GM18511 (cell line): ENCODE results near the gene ADARB1.
A peak's percentile ranks its signal among the peaks of the same experiment; 100 is the strongest.
"Not testable (repeated sequence)": the region's sequence is repeated elsewhere in the genome, so short reads cannot be mapped to it uniquely, and the experiment has no call there.

Experiments used
- ATAC-seq: cut with Tn5 transposase; IDR thresholded peaks from one replicate; pipeline ENCODE4 v1.9.1; 2021; ENCODE audit warnings: mild to moderate bottlenecking, moderate library complexity; ENCODE audit not compliant: unreplicated experiment

ADARB1 gene

DNA sequence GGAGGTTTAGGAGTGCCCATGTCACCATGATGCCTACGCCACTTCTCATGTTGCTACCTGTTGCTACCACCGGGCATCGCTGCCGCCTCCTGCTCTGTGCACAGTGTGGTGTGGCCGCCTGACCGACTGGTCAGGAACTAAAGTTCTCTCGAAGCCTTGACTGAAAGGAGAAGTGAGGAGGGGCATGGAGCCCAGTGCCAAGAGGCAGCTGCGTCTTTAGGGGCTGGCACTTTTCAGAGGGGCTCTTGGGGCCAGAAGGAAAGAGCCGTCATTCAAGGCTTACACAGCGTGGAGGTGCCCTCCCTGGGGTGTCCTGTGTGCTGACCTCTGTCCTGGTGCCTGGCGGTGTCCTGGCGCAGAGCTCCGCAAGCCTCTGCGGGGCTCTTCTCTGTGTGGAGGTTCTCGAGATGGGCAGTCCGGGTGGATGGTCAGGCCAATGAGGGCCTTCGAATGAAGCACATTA lies 57.2 kb downstream of the ADARB1 start:
- no peak for ATAC-seq

DNA sequence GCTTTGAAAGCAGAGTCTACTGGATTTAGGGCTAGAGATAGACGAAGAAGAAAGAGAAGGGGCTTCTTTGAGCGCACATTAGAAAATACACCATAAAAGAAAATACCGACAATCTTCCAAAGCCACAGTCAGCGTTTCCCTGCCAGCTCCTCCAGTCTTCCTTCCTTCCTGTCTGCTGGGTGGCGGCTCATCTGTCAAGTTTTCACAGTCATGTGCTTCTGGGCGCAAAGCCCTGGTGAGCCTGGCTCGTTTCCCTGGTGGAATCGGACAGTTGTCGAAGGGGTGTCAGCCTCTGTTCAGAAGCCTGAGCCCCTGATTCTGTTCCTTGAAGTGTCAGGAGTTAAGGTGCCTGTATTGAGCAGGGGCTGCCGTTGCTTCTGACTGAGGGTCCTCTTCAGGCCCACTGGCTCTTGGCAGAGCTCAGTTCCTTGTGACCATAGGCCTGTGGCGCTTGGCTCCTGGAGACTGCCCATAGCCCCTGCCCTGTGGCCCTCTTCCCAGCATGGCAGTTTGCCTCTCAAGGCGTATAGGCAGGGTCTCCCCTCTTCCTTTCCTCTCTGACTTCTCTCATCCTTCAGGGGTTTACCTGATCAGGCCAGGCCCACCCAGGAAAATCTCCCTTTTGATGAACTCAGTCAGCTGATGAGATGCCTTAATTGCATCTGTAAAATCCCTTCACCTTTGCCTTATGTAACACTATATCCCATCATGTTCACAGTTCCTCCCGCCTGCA lies 58.6 kb downstream of the ADARB1 start:
- no peak for ATAC-seq

DNA sequence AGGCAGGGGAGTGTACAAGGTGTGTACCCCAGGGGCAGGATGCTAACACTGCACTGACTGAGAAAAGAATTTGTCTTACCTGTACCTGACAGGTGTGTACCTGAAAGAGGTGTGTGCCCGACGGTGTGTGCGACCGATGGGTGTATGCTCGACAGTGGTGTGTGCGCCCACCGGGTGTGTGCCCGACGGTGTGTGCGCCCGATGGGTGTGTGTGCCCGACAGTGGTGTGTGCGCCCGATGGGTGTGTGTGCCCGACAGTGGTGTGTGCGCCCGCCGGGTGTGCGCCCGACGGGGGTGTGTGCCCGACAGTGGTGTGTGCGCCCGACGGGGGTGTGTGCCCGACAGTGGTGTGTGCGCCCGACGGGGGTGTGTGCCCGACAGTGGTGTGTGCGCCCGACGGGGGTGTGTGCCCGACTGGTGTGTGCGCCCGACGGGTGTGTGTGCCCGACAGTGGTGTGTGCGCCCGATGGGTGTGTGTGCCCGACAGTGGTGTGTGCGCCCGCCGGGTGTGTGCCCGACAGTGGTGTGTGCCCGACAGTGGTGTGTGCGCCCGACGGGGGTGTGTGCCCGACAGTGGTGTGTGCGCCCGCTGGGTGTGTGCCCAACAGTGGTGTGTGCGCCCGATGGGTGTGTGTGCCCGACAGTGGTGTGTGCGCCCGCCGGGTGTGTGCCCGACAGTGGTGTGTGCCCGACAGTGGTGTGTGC lies 59.3 kb downstream of the ADARB1 start:
- ATAC-seq: not testable (repeated sequence)

DNA sequence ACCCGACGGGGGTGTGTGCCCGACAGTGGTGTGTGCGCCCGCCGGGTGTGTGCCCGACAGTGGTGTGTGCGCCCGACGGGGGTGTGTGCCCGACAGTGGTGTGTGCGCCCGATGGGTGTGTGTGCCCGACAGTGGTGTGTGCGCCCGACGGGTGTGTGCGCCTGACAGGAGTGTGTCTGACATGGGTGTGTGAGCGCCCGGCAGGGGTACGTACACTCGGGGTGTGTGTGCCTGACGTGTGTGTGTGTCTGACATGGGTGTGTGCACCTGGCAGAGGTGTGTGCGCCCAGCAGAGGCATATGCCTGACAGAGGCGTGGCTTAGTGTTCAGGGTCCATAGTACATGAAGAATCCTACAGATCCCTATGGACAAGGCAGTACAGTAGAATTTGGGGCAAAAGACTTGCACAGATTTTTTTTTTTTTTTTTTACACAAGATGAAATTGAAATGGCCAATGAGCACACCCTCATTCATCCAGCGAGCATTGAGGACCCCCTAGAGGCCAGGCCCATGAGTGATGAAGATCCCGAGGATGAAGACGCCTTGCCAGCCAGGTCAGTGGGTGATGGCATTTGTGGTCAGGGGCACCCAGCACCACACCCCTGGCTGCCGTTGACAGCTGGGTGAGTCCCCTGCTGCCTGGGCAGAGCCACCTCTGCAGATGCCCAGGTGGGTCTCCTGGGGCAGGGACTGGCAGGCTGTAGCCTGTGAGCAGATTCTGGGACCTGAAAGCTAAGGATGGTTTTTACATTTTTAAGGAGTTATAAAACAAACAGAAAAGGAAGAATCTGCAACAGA lies 60.1 kb downstream of the ADARB1 start:
- ATAC-seq: no peak

DNA sequence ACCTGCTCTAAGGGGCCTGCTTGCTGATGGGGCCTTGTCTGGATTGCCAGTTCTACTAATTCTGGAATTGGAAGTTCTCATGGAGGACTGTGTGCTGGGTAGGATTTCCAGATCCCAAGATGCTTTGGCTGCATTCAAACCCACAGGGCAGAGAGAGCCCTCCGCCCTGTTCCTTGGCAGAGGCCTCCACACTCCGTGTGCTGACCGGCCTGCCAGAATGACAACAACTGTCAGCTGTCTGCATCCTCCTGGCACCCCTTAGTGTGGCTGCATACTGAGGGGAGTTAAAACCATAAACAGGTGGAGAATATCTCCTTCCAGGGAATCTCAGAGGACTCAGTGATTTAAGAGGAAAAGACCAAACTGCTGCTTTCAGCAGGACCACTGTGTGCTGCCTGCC lies 60.7 kb downstream of the ADARB1 start:
- no peak for ATAC-seq

DNA sequence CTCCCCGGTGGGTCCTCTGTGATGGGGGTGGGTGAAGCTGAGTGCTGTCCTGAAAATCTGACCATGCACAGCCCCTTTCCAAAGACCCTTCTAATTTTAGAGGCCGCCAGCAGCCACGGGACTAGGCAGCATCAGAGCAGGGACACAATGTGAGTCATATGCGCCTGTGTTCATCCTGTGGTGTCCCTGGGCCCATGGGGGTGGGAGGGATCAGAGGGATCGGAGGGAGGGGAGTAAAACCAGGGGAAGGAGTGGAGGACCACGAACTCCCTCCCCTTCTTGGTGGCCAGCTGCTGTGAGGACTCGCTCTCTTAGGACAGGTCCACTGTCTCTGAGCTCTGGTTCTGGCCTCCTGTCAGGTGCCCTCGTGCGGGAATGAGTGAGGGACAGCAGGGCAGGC lies 61.5 kb downstream of the ADARB1 start:
- ATAC-seq: no peak

DNA sequence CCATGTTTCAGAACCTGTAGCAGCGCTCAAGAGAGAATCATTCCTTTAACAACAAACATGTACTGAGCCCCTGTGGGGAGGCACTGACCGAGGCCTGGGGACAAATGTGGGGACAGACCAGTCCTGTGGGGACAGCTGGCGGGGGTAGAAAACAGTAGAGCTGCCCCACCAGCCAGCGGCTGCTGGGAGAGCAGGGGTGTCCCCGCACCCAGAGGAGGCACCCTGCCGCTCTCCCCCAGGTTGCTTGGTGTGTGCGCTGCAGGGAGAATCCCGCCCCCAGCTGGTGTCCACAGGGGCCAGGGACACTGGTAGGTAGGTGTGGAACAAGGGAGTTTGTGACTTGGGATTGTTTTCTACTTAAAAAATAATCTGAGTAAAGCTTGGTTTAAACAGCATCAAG lies 62.1 kb downstream of the ADARB1 start:
- ATAC-seq: no peak

DNA sequence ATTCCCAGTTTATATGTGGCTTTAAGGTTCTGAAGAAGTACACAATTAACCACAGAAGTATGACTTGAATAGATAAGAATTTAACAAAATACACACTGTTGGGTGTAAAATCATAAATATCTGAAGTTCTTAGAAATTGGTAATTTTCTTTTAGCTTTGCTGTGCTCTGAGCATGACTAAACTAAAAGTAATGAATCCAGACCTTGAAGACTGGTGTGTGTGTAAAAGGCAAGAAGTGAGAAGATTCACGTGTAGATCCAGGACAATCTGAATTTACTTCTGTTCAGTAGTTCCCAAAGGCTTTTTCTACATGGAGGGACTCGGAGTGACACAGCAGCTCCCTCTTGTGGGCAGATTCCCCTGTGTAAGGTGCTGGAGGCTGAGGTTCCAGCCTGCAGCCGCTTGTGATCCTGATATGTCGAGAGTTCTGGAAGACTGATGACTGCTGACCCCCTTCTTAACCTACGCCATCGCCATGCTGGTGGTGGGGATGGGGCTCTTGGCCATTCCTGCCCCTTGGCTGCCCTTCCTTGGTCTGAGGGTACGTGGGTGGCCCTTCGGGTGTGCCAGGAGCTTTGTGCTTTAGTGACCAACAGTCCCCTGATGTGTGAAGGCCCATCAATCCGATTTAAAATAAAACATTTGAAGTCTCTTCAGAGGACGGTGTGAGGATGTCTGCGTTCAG lies 62.7 kb downstream of the ADARB1 start:
- ATAC-seq: no peak

DNA sequence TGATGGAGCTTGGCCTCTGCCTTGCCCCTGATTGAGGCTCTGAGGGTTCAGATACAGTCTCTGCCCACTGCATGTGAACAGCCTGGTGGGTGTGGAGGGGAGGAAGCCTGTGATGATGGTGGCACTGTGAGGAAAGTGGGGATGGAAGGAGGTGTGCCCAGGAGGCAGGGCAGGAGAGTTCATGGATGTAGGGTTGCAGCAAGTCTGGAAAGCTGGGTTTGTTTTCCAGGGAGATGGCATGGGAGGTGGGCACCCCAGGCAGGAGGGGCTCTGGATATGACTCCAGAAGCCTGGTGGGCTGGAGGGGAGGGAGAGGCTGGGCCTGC lies 63.2 kb downstream of the ADARB1 start:
- ATAC-seq: no peak

DNA sequence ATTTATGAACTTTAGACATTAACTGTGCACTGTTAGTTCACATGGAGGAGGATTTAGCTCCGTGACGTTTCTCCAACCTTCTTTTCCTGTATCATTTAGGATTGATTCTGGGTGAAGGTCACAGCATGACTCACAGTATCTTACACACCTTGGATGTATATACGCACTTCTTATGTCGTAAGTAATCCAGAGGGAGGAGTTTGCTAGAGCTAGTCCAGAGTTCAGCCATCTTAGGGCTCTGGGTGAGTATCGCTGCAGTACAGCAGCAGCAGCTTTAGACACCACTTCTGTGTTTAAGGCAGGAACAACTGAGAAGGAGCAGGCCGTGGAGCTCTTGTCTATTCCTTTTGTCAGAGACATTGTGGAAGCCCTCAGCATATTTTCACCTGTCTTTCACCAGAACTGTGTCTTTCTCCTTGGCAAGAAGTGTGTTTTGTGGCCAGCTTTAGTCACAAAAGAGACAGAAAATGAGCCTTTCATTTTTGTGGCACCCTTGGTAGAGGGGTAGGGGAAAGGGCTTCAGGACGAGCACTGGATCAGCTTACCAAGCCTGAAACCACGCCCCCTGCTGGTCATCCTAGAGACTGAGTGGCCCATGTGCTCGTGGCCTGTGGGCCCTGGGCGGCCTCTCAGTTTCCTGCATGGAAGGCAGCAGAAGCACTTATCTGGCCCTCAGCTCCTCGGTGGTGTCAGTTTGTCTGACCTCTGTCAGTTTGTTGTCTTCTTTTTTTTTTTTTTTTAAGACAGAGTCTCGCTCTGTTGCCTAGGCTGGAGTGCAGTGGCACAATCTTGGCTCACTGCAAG lies 64.0 kb downstream of the ADARB1 start:
- ATAC-seq: no peak

DNA sequence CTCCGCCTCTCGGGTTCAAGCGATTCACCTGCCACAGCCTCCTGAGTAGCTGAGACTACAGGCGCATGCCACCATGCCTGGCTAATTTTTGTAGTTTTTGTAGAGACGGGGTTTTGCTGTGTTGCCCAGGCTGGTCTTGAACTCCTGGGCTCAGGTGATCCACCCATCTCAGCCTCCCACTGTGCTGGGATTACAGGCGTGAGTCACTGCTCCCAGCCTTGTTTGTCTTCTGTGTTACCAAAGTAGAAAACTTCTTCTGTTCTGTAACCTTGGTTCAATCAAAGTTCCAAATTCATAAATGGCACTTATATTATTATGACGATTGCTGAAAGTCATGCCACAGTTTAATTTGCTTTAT lies 64.6 kb downstream of the ADARB1 start:
- not testable (repeated sequence) for ATAC-seq

DNA sequence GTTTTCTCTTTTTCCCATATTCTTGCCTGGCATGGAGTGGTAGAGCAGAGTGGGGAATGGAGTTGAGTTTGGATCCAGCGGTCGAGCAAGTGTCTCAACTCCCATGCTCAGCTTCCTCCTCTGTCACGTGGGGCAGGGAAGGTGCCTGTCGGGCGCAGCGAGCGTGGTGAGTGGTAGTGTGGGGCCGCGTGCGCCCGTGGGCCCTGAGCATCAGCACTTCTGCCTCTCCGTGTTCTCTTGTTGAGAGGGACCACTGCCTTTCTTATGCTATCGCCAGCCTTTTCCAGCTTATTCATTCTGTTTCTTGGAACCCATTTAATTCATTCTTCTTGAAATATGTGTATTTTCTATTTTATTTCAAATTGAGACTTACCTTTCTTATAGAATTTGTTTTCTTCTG lies 65.1 kb downstream of the ADARB1 start:
- ATAC-seq: no peak

DNA sequence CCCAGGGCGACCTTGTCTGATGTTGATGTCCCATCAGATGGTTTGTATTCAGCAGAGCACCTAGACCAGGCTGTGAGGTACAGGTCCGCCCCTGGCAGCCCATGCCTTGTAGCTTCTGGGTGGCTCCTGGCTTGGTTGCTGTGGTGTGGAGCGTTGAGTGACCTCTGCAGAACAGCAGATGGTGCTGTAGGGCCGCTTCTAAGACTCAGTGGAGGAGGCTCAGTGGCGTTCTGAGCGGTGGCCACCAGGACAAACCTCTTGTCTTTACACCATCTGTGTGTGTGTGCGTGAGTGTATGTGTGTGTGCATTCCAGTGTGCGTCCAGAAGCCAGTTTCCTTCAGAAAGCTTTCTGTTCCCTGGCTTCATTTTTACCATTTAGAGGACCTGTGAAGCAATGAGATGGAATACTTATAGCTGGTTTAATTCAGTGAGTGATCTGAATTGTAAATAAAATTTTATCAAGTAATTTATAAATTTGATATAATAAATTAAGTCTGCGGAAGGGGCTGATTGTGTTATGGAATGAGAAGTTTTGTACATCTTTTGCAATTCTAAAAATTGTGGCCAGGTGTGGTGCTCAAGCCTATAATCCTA lies 66.1 kb downstream of the ADARB1 start:
- peak; percentile 73 for ATAC-seq

DNA sequence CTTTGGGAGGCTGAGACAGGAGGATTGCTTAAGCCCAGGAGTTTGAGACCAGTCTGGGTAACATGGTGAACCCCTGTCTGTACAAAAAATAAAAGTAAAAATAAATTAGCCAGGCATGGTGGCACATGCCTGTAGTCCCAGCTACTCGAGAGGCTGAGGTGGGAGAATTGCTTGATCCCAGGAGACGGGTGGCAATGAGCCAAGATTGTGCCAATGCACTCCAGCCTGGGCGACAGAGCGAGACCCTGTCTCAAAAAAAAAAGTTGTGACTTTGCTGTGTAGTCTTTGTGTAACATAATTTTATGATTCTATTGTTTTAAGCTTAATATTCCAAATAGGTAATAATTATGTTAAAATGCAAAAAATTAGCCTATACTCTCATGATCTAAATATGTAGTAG lies 66.6 kb downstream of the ADARB1 start:
- not testable (repeated sequence) for ATAC-seq

DNA sequence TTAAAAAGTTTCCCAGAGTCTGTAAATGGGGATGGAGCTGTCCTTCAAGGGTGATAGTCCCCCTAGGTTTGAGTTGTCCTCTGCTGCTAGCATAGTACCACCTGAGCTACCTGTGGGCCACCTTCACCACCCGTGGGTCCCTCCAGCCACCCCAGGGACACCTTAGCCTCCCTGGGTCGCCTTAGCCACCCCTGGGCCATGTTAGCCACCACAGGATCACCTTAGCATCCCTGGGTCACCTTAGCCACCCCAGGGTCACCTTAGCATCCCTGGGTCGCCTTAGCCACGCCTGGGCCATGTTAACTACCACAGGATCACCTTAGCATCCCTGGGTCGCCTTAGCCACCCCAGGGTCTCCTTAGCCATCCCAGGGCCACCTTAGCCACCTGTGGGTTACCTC lies 67.1 kb downstream of the ADARB1 start:
- no peak for ATAC-seq

DNA sequence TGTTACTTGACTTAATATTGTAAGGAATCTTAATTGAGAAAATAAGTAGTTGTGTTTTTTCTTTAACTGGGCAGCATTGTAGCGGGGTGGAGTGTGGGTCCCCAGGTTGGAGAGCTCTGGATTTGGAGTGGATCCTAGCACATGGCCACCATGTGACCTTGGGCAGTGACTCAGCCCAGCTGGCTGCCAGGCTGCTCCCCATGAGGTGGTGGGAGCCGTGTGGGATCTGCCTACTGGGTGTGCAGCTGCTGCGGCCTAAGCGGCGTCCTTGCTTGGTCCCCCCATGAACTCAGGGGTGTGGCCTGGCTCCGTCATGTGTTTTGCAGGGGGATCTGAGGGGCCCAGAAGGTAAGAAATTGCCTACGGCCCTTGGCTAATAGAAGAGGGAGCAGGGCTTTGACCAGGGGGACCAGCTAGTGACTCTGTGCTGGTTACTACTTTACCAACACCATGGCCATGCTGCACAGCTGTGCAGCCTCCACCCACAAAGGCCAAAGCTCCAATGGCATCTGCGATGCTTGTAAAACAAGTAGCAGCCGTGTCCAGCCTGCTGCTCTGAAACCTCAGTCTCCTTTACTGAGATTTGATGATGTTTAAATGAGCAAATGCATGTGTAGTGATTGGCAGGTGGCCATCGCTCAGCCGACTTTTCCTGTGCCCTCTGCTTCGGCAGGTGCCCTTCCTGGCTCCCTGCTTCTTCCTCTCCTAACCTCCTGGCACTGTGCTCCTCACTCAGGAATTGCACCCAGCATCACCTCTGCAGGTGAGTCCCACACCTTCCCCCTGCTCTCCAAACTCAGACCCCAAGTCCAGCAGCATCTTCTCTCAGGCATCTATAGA lies 68.3 kb downstream of the ADARB1 start:
- ATAC-seq: no peak

DNA sequence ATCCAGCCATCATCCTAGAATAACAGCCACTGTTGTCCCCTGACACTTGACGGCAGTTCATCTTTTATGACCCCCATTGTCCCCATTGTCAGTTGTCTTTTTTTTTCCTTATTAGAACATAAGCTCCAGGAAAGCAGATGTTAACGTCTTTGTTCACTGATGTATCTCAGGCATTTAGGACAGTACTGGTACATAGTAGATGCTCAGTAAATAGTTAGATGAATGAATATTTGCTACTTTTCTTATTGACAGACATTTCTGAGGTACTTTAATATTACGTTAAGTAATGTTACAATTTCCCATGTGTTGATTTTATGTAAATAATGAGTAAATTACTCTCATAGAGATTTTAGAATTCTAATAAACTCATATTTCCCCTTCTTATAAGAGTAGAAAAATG lies 69.5 kb downstream of the ADARB1 start:
- ATAC-seq: no peak

DNA sequence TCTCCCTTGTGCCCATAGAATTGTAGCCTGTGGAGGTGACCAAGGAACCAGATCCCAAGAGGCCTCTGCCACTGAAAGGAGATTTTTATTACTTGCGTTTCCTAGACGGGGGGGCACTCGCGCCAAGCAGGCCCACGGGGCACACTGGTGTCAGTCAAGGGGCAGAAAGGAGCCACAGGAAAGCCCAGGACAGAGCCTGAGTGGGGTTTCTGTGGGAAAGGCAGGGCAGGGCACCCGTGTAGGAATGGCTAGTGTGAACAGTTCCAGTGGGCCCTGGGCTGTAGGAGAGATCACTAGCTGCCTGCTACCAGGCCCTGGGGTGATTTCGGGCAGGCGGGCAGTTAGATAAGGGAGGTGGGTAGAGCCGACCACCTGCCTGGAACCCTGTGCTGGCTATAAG lies 70.8 kb downstream of the ADARB1 start:
- ATAC-seq: no peak

DNA sequence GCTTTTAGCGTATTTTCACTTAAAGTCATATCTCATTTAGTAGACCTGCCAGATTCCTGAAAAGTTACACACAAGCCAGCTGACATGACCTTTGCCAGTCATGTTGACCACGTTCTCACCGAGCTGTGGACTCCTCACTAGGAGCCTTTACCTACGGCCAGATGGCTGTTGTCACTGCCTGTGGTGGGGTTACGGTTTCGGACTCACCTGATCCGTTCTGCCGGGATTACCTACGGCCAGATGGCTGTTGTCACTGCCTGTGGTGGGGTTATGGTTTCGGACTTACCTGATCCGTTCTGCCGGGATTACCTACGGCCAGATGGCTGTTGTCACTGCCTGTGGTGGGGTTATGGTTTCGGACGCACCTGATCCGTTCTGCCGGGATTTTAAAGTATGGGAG lies 71.5 kb downstream of the ADARB1 start:
- not testable (repeated sequence) for ATAC-seq
